ENCODE measurements around the gene RNF207. TPM values are rescaled to one million over a fixed set of nuclear protein-coding genes. Genes with fewer than 3 reads are reported as not detected.

Gene RNF207
- total and polyA plus RNA-seq, 2 of the 13 experiments (the other 11 are each of a cell fraction or from before 2014, with no cell fraction given): 9.8 to 15.9 TPM

GRCh38 chr1:6199298-6200187 is 6.4 kb upstream of the RNF207 start, which contains the start of gene RPL22 (continued):
- peak; percentile 58 for TF ChIP-seq CREB1 (IDR thresholded peaks at IDR 0.05)
- peak; percentile 89 for TF ChIP-seq CREB1 (CRISPR knock-in tag; IDR thresholded peaks at IDR 0.05)
- peak; percentile 98 for TF ChIP-seq TAF1 (CRISPR knock-in tag; IDR thresholded peaks at IDR 0.05)
- no peak for TF ChIP-seq MAFG (CRISPR knock-in tag; IDR thresholded peaks at IDR 0.05)
- TF ChIP-seq ARID5B (CRISPR knock-in tag; IDR thresholded peaks at IDR 0.05): no peak
- TF ChIP-seq SOX13 (IDR thresholded peaks at IDR 0.05): no peak
- TF ChIP-seq SOX13 (CRISPR knock-in tag; conservative IDR thresholded peaks at IDR 0.05 in 1 of 2, IDR thresholded peaks at IDR 0.05 in 1 of 2): peak in 1 of 2 experiments; percentile 51; a peak in 2 of 4 replicates
- no peak for TF ChIP-seq ETS1 (CRISPR knock-in tag; IDR thresholded peaks at IDR 0.05)
- peak; percentile 92 for TF ChIP-seq MAF1 (CRISPR knock-in tag; IDR thresholded peaks at IDR 0.05; ENCODE audit: borderline replicate concordance)
- TF ChIP-seq ZBTB3 (CRISPR knock-in tag; IDR thresholded peaks at IDR 0.05; ENCODE audit: borderline replicate concordance, low read depth): 0 out of 2 replicates have a peak, but pooled peaks have one; percentile 79
- peak; percentile 84 for TF ChIP-seq ZNF335 (CRISPR knock-in tag; IDR thresholded peaks at IDR 0.05)
- no peak for TF ChIP-seq ZUFSP (CRISPR knock-in tag; IDR thresholded peaks at IDR 0.05; ENCODE audit: borderline replicate concordance)
- TF ChIP-seq ZNF883 (CRISPR knock-in tag; IDR thresholded peaks at IDR 0.05; ENCODE audit: not compliant biosample characterization): peak; percentile 93
- TF ChIP-seq ZNF468 (CRISPR knock-in tag; IDR thresholded peaks at IDR 0.05): no peak
- TF ChIP-seq KDM3A (CRISPR knock-in tag; IDR thresholded peaks at IDR 0.05; ENCODE audit: low read depth): peak; percentile 94
- TF ChIP-seq ZNF724P (CRISPR knock-in tag; IDR thresholded peaks at IDR 0.05; ENCODE audit: borderline replicate concordance): 0 out of 2 replicates have a peak, but pooled peaks have one; percentile 55
- TF ChIP-seq ZFP36 (IDR thresholded peaks at IDR 0.05; ENCODE audit: borderline replicate concordance, low read depth, low read length, partially characterized antibody): no peak
- TF ChIP-seq CHD4 (IDR thresholded peaks at IDR 0.05; ENCODE audit: borderline replicate concordance, low read length): no peak
- peak; percentile 86; the same call in 1 of the 2 replicates for TF ChIP-seq ZNF350 (CRISPR knock-in tag; IDR thresholded peaks at IDR 0.05; ENCODE audit: borderline replicate concordance, low read depth)
- no peak for TF ChIP-seq TFAP4 (IDR thresholded peaks at IDR 0.05; ENCODE audit: borderline replicate concordance, low read depth)
- peak; percentile 45; the same call in 1 of the 2 replicates for TF ChIP-seq SMYD3 (CRISPR knock-in tag; IDR thresholded peaks at IDR 0.05)
